Vagina (tissue), 2 donors: ENCODE measurements around the gene EYA4.

Experiments
- POLR2A ChIP-seq, 2 donors: fragments of 450-650 bp; IDR thresholded peaks; one replicate each; pipeline ENCODE4 v1.6.1; 2017; ENCODE audit warnings: antibody characterized with exemption in 2 of 2, mild to moderate bottlenecking in 2 of 2, moderate library complexity in 2 of 2
- POLR2AphosphoS5 ChIP-seq, 2 donors: sonication (generic); formaldehyde crosslinking; IDR thresholded peaks; one replicate each; pipeline ENCODE4 v1.9.0; 2017; ENCODE audit warnings: antibody characterized with exemption in 2 of 2, mild to moderate bottlenecking in 2 of 2, low read depth in 1 of 2; ENCODE audit not compliant: insufficient read depth in 1 of 2
- TF ChIP-seq, protein P1 (sequence below), 3 experiments: fragments of 450-650 bp in 2 of 3; fragments of 200-600 bp in 1 of 3; sonication (generic) in 1 of 3; IDR thresholded peaks; one replicate each; pipeline ENCODE4 v1.5.1; 2017 to 2019; ENCODE audit warnings: antibody characterized with exemption in 3 of 3, mild to moderate bottlenecking in 2 of 3, moderate library complexity in 2 of 3

DNA sequence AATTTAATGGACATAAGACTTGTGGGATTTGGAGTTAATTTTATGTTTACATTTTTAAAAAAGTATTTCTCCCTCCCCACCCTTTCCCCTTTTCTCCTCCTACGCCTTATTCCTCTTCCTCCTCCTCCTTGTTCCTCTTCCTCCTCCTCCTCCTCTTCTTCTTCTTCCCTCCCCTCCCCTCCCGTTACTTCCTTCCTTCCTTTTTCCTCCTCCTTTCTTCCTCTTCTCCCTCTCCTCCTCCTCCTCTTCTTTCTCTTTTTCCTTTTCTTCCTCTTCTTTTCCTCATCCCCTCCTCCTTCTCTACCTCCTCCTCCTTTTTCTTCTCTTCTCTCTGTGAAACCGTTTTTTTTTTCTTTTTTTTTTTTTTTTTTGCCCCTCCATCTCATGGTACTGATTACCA, 139.6 kb downstream of the EYA4 start:
- TF ChIP-seq, protein P1, sequence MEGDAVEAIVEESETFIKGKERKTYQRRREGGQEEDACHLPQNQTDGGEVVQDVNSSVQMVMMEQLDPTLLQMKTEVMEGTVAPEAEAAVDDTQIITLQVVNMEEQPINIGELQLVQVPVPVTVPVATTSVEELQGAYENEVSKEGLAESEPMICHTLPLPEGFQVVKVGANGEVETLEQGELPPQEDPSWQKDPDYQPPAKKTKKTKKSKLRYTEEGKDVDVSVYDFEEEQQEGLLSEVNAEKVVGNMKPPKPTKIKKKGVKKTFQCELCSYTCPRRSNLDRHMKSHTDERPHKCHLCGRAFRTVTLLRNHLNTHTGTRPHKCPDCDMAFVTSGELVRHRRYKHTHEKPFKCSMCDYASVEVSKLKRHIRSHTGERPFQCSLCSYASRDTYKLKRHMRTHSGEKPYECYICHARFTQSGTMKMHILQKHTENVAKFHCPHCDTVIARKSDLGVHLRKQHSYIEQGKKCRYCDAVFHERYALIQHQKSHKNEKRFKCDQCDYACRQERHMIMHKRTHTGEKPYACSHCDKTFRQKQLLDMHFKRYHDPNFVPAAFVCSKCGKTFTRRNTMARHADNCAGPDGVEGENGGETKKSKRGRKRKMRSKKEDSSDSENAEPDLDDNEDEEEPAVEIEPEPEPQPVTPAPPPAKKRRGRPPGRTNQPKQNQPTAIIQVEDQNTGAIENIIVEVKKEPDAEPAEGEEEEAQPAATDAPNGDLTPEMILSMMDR (IDR thresholded peaks at IDR 0.05) = no peak
- TF ChIP-seq POLR2A (IDR thresholded peaks at IDR 0.05) = no peak
- TF ChIP-seq POLR2AphosphoS5 (IDR thresholded peaks at IDR 0.05; ENCODE audit: insufficient read depth in 1 of 2, low read depth in 1 of 2) = no peak
